ENCODE data around the gene PCDHA1. TPM values are rescaled to one million over a fixed set of nuclear protein-coding genes. Genes with fewer than 3 reads are reported as not detected.

The PCDHA1 gene
- total RNA-seq, 1 experiment from 2014 or later: 0.03 TPM

GRCh38 chr5:141007791-141008190 lies 221.9 kb downstream of the PCDHA1 start:
- in situ Hi-C loops (cut with HindIII; ENCODE audit: low sequenced_read_pairs): no loop called here

GRCh38 chr5:141010047-141010793 lies 224.3 kb downstream of the PCDHA1 start:
- in situ Hi-C loops (cut with HindIII; ENCODE audit: low sequenced_read_pairs): no loop called here
- no peak for DNase-seq (ENCODE audit: low spot score)

More at GRCh38 chr5:141007791-141008190, 221.9 kb downstream of the PCDHA1 start:
- DNase-seq (ENCODE audit: low spot score): no peak

- DNase-seq (ENCODE audit: low spot score): no peak
- in situ Hi-C loops (cut with HindIII; ENCODE audit: low sequenced_read_pairs): no loop called here
Observed at GRCh38 chr5:141017943-141018342, 232.0 kb downstream of the PCDHA1 start.

- in situ Hi-C loops (cut with HindIII; ENCODE audit: low sequenced_read_pairs): no loop called here
- no peak for DNase-seq (ENCODE audit: low spot score)
Observed at GRCh38 chr5:141022384-141022783, 236.4 kb downstream of the PCDHA1 start.

GRCh38 chr5:141031006-141031405 lies 245.1 kb downstream of the PCDHA1 start:
- in situ Hi-C loops (cut with HindIII; ENCODE audit: low sequenced_read_pairs): no loop called here
- DNase-seq (ENCODE audit: low spot score): no peak

GRCh38 chr5:141032626-141033025 lies 246.7 kb downstream of the PCDHA1 start:
- in situ Hi-C loops (cut with HindIII; ENCODE audit: low sequenced_read_pairs): no loop called here
- DNase-seq (ENCODE audit: low spot score): no peak

- no peak for DNase-seq (ENCODE audit: low spot score)
- in situ Hi-C loops (cut with HindIII; ENCODE audit: low sequenced_read_pairs): no loop called here
Observed at GRCh38 chr5:141039061-141039460, 253.1 kb downstream of the PCDHA1 start.

- in situ Hi-C loops (cut with HindIII; ENCODE audit: low sequenced_read_pairs): no loop called here
- no peak for DNase-seq (ENCODE audit: low spot score)
Observed at GRCh38 chr5:141039517-141039916, 253.6 kb downstream of the PCDHA1 start.

- peak; percentile 90 for DNase-seq (ENCODE audit: low spot score)
- in situ Hi-C loops (cut with HindIII; ENCODE audit: low sequenced_read_pairs): no loop called here
Observed at GRCh38 chr5:141040093-141040770, 254.3 kb downstream of the PCDHA1 start.

GRCh38 chr5:141040771-141041426 lies 255.0 kb downstream of the PCDHA1 start:
- DNase-seq (ENCODE audit: low spot score): peak; percentile 99
- in situ Hi-C loops (cut with HindIII; ENCODE audit: low sequenced_read_pairs): no loop called here

- no peak for DNase-seq (ENCODE audit: low spot score)
- in situ Hi-C loops (cut with HindIII; ENCODE audit: low sequenced_read_pairs): no loop called here
Observed at GRCh38 chr5:141041427-141041785, 255.5 kb downstream of the PCDHA1 start.

- in situ Hi-C loops (cut with HindIII; ENCODE audit: low sequenced_read_pairs): no loop called here
- no peak for DNase-seq (ENCODE audit: low spot score)
Observed at GRCh38 chr5:141042555-141042954, 256.6 kb downstream of the PCDHA1 start.

GRCh38 chr5:141050622-141051520 lies 264.9 kb downstream of the PCDHA1 start, which contains the start of gene PCDHB1:
TSS of gene PCDHB1 (plus strand) at chr5:141051374. CDS start at chr5:141051471, 97 bp downstream.
- in situ Hi-C loops (cut with HindIII; ENCODE audit: low sequenced_read_pairs): no loop called here

GRCh38 chr5:141051521-141051866 lies 265.6 kb downstream of the PCDHA1 start:
- no peak for DNase-seq (ENCODE audit: low spot score)
- in situ Hi-C loops (cut with HindIII; ENCODE audit: low sequenced_read_pairs): no loop called here

More at GRCh38 chr5:141050622-141051520, 264.9 kb downstream of the PCDHA1 start, which contains the start of gene PCDHB1:
- no peak for DNase-seq (ENCODE audit: low spot score)

Other genes with a start within 250 kb of the PCDHA1 start
- 1.3 TPM in 1 of 2 replicates, not detected in the other for gene EIF4EBP3, start 238.5 kb upstream of the PCDHA1 start, total RNA-seq (2014; rRNA removed; shearing (Covaris generic))
- gene SRA1, start 228.7 kb upstream of the PCDHA1 start, total RNA-seq (2014; rRNA removed; shearing (Covaris generic)): 50.9 and 53.8 TPM in 2 replicates
- 11.6 and 27.4 TPM in 2 replicates for gene APBB3, start 221.5 kb upstream of the PCDHA1 start, total RNA-seq (2014; rRNA removed; shearing (Covaris generic))
- gene SLC35A4, start 221.3 kb upstream of the PCDHA1 start, total RNA-seq (2014; rRNA removed; shearing (Covaris generic)): 24.4 and 44.6 TPM in 2 replicates
- not detected in 2 replicates for gene CD14, start 153.0 kb upstream of the PCDHA1 start, total RNA-seq (2014; rRNA removed; shearing (Covaris generic))
- gene TMCO6, start 146.7 kb upstream of the PCDHA1 start, total RNA-seq (2014; rRNA removed; shearing (Covaris generic)): 11.0 and 35.3 TPM in 2 replicates
- gene NDUFA2, start 138.5 kb upstream of the PCDHA1 start, total RNA-seq (2014; rRNA removed; shearing (Covaris generic)): 75.7 and 84.8 TPM in 2 replicates
- gene IK, start 138.3 kb upstream of the PCDHA1 start, total RNA-seq (2014; rRNA removed; shearing (Covaris generic)): 20.7 and 34.3 TPM in 2 replicates
- gene WDR55, start 121.2 kb upstream of the PCDHA1 start, total RNA-seq (2014; rRNA removed; shearing (Covaris generic)): 19.3 and 27.2 TPM in 2 replicates
- gene DND1, start 112.6 kb upstream of the PCDHA1 start, total RNA-seq (2014; rRNA removed; shearing (Covaris generic)): not detected in 2 replicates
- gene HARS1, start 94.8 kb upstream of the PCDHA1 start, total RNA-seq (2014; rRNA removed; shearing (Covaris generic)): 76.3 and 80.6 TPM in 2 replicates
- 20.9 and 30.0 TPM in 2 replicates for gene HARS2, start 94.7 kb upstream of the PCDHA1 start, total RNA-seq (2014; rRNA removed; shearing (Covaris generic))
- gene ZMAT2, start 85.7 kb upstream of the PCDHA1 start, total RNA-seq (2014; rRNA removed; shearing (Covaris generic)): 34.1 and 43.1 TPM in 2 replicates
- gene PCDHA2, start 8.7 kb downstream of the PCDHA1 start, total RNA-seq (2014; rRNA removed; shearing (Covaris generic)): not detected in 2 replicates
- gene PCDHA3, start 14.9 kb downstream of the PCDHA1 start, total RNA-seq (2014; rRNA removed; shearing (Covaris generic)): not detected in 2 replicates
- gene PCDHA4, start 20.9 kb downstream of the PCDHA1 start, total RNA-seq (2014; rRNA removed; shearing (Covaris generic)): 4.2 and 5.4 TPM in 2 replicates
- under 0.01 and 0.31 TPM in 2 replicates for gene PCDHA5, start 35.5 kb downstream of the PCDHA1 start, total RNA-seq (2014; rRNA removed; shearing (Covaris generic))
- gene PCDHA6, start 41.8 kb downstream of the PCDHA1 start, total RNA-seq (2014; rRNA removed; shearing (Covaris generic)): not detected in 2 replicates
- gene PCDHA7, start 48.1 kb downstream of the PCDHA1 start, total RNA-seq (2014; rRNA removed; shearing (Covaris generic)): 0.43 TPM in 1 of 2 replicates, not detected in the other
- 0.03 TPM in 1 of 2 replicates, not detected in the other for gene PCDHA8, start 55.0 kb downstream of the PCDHA1 start, total RNA-seq (2014; rRNA removed; shearing (Covaris generic))
- gene PCDHA9, start 62.2 kb downstream of the PCDHA1 start, total RNA-seq (2014; rRNA removed; shearing (Covaris generic)): not detected in 2 replicates
- under 0.01 and 0.06 TPM in 2 replicates for gene PCDHA10, start 69.8 kb downstream of the PCDHA1 start, total RNA-seq (2014; rRNA removed; shearing (Covaris generic))
- 6.6 and 7.1 TPM in 2 replicates for gene PCDHA11, start 82.8 kb downstream of the PCDHA1 start, total RNA-seq (2014; rRNA removed; shearing (Covaris generic))
- gene PCDHA12, start 89.2 kb downstream of the PCDHA1 start, total RNA-seq (2014; rRNA removed; shearing (Covaris generic)): 3.0 and 8.2 TPM in 2 replicates
- gene PCDHA13, start 96.0 kb downstream of the PCDHA1 start, total RNA-seq (2014; rRNA removed; shearing (Covaris generic)): 0.54 and 0.86 TPM in 2 replicates
- 6.5 and 9.5 TPM in 2 replicates for gene PCDHAC1, start 140.2 kb downstream of the PCDHA1 start, total RNA-seq (2014; rRNA removed; shearing (Covaris generic))
- 7.8 and 8.0 TPM in 2 replicates for gene PCDHAC2, start 180.3 kb downstream of the PCDHA1 start, total RNA-seq (2014; rRNA removed; shearing (Covaris generic))